Islet of Langerhans (tissue), 1 donor: ENCODE data around the gene VWA5B1.

Experiments used
- FAIRE-seq: peaks from one replicate; lab custom pipeline; 2011; peaks lifted over from hg19 to GRCh38; lab: Jason Lieb, UNC

Gene VWA5B1

DNA sequence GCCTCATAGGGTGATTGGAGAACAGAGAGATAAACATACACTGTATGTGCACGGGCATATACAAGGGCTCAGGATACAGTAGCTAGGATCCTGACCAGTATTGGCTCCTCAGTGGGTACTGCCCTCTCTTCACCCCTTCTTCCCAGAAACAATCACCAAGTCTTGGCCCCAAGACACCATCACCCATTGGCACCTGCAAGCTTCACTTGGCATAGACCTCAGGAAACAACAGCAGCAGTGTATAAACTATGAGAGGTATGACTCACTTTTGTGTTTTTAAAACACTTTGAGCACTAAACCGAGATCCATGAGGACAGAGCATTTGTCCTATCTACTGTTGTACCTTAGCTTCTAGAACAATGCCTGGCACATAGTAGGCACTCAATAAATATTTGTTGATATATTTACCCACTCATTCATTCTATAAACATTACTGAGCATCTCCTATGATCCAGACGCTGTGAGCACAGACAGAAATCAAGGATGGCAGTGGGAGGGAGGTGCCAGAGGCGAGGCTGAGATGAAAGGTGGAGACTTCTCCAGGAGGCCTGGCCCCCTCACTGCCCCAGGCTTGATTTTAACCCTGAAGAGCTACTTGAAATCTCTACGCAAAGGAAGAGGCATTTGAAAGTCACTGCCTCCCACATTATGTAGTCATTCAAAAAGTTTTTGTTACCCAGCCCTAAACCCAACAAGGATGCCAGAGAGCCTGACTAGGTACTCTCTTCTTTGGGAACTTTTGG is 100.1 kb downstream of the VWA5B1 start:
- FAIRE-seq: no peak

DNA sequence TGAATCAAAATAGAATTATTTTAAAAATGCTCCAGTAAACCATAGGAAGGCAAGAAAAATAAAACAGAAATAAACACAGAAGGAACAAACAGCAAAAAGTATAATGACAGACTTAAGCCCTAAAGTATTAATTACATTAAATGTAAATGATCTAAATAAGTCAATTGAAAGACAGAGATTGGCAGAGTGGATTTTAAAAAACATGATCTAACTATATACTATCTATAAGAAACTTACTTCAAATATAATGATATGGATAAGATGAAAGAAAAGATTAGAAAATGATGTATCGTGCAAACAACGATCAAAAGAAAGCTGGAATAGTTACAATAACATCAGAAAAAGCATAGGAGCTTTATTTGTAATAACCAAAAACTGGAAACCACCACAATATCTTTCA is 104.6 kb downstream of the VWA5B1 start:
- FAIRE-seq: no peak

DNA sequence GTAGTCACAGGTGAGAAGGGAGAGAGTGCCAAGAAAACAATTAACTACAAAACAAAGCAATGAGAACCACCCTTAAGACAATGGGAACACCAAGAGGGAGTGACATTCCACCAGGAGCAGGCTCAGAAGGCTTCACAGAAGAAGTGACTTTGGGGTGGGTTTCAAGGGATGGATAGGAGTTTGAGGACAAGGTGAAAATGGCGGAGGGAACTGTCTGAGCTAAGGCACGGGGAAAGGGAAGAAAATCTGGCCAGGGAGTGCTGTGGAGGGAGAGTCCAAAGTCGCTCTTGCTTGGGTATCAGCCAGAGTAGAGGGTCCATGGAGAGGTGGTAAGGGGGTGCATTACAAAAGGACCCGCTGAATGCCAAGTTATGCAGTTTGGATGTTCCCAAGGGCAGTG is 108.1 kb downstream of the VWA5B1 start:
- FAIRE-seq: no peak

DNA sequence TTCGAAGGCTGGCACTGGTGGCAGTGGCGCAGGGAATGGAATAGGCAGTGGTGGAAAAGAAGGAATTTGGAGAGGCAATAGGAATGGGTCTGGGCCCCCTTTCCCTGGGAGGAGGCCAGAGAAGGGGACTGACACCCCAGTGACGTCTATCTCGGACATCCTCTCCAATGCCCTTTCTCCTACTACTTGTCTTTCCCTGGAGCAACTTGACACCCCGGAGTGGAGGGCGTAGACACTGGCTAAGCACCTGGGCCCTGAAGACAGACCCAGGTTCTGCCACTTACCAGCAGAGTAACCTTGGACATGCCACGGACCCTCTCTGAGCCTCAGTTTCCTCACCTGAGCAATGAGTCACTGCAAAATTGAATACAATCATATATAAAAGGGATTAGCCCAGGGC is 108.5 kb downstream of the VWA5B1 start:
- no peak for FAIRE-seq

DNA sequence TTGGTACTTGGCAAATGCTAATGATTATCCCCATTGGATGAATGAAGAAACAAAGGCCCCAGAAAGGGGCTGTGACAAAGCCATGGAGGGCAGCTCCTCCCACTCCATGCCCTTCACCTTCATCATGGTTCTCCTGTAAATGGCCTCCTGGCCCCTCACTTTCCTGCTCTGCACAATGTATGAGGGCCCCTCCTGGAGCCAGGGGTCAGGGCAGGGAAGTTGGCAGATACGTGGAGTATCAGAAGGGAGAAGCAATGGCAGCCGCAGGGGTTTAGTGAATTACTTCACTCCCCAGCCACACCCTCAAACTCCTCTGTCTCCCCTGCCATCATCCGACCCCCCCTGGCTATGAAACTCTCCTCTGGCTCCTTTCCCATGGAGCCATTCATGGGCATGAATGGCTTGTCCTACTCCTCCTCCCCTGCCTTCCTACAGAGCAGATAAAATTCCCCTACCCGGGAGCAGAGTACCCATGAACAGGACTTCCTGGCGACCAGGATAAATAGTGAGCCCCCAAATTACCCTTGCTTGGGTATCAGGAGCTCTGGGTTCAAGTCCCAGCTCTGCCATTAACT is 109.0 kb downstream of the VWA5B1 start:
- FAIRE-seq: no peak

DNA sequence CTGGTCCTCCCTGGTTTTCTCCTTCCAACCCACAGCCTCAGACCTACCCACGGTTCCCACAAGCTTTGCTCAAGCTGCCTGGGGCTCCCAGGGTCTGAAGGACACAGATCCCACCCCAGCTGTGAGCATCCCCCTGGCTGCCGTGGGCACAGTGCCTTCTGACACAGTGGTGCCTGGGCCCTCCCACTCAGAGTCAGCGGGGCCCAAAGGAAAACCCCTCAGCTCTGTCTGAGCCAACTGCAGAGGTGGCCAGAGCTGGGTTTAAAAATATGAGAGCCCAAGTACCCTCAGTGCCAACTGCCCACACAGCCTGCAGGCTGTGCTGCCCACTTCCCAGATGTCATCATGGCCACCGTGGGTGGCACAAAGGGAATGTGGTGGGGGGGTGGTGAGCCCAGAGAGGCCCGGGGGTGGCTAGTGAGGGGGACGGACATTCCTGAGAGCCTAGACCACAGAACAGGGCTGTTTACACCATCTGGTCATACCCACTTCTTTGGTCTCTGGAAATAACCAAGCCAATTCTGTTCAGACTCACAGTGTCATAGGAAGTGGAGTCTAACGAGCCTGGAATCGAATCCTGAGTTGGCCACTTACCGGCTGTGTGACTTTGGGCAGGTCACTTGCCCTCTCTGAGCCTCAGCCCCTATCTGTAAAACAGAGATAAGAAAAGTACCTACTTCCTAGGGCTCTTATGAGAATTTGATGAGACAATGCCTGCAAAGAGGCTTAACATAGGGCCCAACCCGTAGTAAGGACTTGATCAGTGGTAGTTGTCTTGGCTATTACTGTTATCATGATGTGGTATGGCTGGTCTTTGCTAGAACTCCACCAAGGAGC is 109.9 kb downstream of the VWA5B1 start:
- no peak for FAIRE-seq

DNA sequence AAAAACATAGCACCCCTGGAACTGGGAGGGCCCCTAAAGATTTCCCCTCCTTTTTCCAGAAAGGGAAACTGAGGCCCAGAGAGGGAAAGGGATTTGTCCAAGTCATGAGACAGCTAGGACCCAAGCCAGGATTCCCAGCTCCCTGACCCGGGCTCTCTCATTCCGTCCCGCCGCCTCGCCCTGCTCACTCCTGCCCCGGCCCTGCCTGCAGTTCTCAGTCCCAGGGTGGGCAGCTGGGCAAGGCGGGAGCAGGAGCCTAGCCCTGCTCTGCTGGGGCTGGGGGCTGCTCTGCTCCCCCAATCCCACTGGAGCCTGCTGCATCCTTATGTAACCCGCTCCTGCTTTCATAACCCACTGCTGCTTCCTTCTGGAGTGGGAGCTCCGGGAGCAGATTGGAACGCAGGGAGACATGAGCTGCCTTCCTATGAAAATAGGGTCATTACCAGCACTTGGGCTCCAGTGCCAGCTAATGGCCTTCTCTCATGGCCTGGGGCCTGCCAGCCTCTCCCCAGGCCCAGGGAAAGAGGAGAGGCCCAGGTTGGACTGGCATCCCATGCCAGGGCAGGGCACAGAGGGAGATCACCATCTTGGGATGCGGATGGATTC is 110.8 kb downstream of the VWA5B1 start:
- no peak for FAIRE-seq

DNA sequence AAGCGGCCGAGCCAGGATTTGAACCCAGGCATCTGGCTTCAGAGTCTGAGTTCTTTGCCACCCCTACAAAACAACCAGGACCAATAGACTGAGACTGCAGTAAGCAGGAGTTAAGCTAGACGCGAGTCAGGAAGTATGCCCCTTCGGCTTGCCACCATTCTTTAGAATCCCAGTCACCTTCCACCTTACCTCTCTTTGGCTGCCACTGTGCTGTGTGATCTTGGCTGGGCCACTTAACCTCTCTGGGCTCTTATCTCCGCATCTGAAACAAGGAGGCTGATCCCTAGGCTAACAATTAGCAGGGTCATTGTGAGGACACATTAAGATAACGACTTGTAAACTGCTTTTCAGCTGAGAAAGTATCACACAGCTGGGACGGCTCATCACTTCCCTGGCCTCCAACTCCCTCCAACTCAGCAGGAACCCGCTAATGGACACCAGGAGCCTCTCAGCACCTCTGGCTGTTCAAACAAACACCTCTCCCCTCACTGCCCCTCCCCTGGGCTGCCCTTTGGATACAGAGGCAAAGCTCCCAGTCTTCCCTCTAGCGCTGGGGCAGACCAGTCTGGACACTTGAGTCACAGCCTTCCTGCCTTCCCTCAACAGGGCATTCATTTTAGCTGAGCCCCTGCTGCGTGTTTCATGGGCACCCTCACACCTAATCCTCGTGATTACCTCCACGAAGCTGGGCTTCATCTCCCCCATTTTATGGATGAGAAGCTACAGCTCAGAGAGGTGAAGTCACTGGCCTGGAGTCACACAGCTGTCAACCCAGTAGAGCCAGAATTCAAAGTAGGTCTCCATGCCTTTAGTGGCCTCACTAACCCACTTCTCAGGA is 112.1 kb downstream of the VWA5B1 start:
- FAIRE-seq: no peak

DNA sequence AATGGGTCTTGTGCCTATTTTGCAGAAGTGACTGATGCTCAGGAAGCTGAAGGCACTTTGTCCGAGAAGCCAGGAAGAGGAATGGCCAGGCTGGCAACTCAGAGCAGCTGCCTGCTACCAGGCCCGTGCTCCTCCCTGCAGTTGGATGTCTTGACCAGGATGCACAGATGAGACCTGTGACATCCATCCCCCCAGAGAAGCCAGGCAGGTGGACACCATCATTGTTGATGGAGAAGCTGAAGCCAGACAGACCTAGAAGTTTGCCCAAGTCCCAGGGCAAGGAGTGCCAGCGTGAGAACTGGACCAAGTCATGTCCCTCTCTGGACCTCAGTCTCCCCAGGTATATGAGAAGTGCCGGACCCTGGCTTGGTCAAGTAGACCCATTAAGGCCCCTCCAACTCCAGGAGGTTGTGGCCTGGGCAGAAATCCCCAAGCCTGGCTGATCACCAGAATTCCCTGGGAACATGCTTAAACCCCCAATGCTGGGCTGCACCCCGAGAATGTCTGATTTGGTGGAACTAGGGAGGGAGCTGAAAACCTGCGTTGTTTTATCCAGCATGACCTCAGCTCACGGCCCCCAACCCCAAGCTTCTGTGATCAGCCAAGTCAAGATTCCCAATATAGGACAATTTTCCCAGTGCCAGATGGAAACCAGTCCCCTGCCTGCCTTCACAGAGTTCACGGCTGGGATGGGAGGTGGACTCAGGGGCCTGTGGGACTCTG is 112.9 kb downstream of the VWA5B1 start:
- no peak for FAIRE-seq

DNA sequence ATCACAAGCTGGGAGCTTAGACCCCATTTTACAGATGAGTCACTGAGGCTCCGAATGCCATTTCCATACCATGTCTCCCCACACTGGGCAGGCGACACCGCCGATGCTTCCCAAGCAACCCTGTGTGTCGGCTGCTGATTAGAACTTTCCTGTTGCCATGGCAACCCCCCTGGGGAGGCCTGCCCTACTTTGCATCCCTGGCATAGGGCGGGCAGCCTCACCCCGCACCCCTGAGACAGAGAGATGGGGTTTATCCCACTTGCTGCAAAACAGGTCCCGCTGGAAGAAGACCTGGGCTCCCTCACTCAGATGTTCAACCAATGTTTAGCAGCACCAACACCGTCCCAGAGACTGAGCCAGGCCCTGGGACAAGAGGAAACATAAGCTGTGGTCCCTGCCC is 113.8 kb downstream of the VWA5B1 start:
- no peak for FAIRE-seq
